GM12878 (cell line): Measurements from ENCODE around the gene FAM187B. TPM values are rescaled to one million over a fixed set of nuclear protein-coding genes. Genes with fewer than 3 reads are reported as not detected.

ENCODE experiments used
- ATAC-seq: fragments of 200-7000 bp; cut with Tn5 transposase; 3 replicates; pipeline ENCODE4 v1.9.1; 2020; ENCODE audit warnings: mild to moderate bottlenecking, moderate library complexity
- BruUV-seq: library from RNA; stranded (reverse); fragments of 400-500 nt; replicated peaks from 2 replicates; lab custom pipeline; 2021; lab: Mats Ljungman, UMichigan
- CTCF ChIA-PET: fragments of 300-600 bp; sonication (Branson Sonifier 250); formaldehyde crosslinking; extraction: SDS; loops from one replicate; lab custom pipeline; 2021; ENCODE audit warnings: inconsistent platforms; lab: Yijun Ruan, JAX
- POLR2A ChIA-PET: fragments of 350-600 bp; formaldehyde crosslinking; extraction: SDS; loops from one replicate; lab custom pipeline; 2021; ENCODE audit warnings: inconsistent platforms; lab: Charles Lee
- RAD21 ChIA-PET: fragments of 300-600 bp; sonication (Branson Sonifier 250); formaldehyde crosslinking; loops from one replicate; lab custom pipeline; 2023; ENCODE audit warnings: antibody characterized with exemption; ENCODE audit not compliant: unreplicated experiment; lab: Charles Lee
- SMC1A ChIA-PET: fragments of 300-600 bp; sonication (Branson Sonifier 250); formaldehyde crosslinking; loops from one replicate; lab custom pipeline; 2023; ENCODE audit not compliant: unreplicated experiment, uncharacterized antibody; lab: Charles Lee
- DNase-seq: peaks from one replicate; pipeline ENCODE4 v3.0.0-alpha.2; 2011; ENCODE audit warnings: low read depth, low spot score
- FAIRE-seq: peaks from 3 replicates; lab custom pipeline; 2011; peaks lifted over from hg19 to GRCh38; lab: Jason Lieb, UNC
- H2AFZ ChIP-seq: 2 replicates; pipeline ENCODE4 v1.6.0; 2011; ENCODE audit warnings: low read depth, low read length, control low read depth; ENCODE audit not compliant: control insufficient read depth
- H3K27ac ChIP-seq: 2 replicates; pipeline ENCODE4 v1.5.1; 2011; ENCODE audit warnings: control low read depth; ENCODE audit not compliant: control insufficient read depth, insufficient read depth
- H3K27me3 ChIP-seq, 2 experiments: replicated peaks in 1 of 2; 2 replicates each; pipeline versions ENCODE4 v1.6.0 to v1.6.1; 2011; ENCODE audit warnings: low read length in 1 of 2; ENCODE audit not compliant: control insufficient read depth in 2 of 2, insufficient read depth in 2 of 2
- H3K36me3 ChIP-seq, 2 experiments: 2 replicates each; pipeline ENCODE4 v1.5.1; 2011; ENCODE audit warnings: low read length in 1 of 2; ENCODE audit not compliant: control insufficient read depth in 2 of 2, insufficient read depth in 2 of 2
- H3K4me1 ChIP-seq: 2 replicates; pipeline ENCODE4 v1.6.1; 2011; ENCODE audit warnings: mild to moderate bottlenecking, low read length, moderate library complexity, mixed read lengths; ENCODE audit not compliant: control insufficient read depth, insufficient read depth
- H3K4me2 ChIP-seq: 2 replicates; pipeline ENCODE4 v1.6.0; 2011; ENCODE audit warnings: control low read depth; ENCODE audit not compliant: control insufficient read depth, insufficient read depth
- H3K4me3 ChIP-seq: fragments of 200-600 bp; sonication (generic); 2 replicates; pipeline ENCODE4 v1.5.1; 2016
- H3K79me2 ChIP-seq: 2 replicates; pipeline ENCODE4 v1.6.0; 2011; ENCODE audit warnings: low read length; ENCODE audit not compliant: control insufficient read depth, insufficient read depth
- H3K9ac ChIP-seq: 2 replicates; pipeline ENCODE4 v1.8.0; 2011; ENCODE audit warnings: low read length, control low read depth, mixed read lengths; ENCODE audit not compliant: control insufficient read depth, insufficient read depth
- H3K9me3 ChIP-seq: replicated peaks from 3 replicates; pipeline ENCODE4 v1.5.1; 2011; ENCODE audit warnings: mild to moderate bottlenecking, low read length; ENCODE audit not compliant: control insufficient read depth, insufficient read depth
- H4K20me1 ChIP-seq: 2 replicates; pipeline ENCODE4 v1.6.0; 2011; ENCODE audit not compliant: control insufficient read depth, insufficient read depth
- FOXK2 ChIP-seq: fragments of 450-650 bp; IDR thresholded peaks from 2 replicates; pipeline ENCODE4 v1.6.1; 2017; ENCODE audit warnings: mild to moderate bottlenecking, moderate library complexity
- JUNB ChIP-seq: IDR thresholded peaks from 2 replicates; pipeline ENCODE4 v1.6.1; 2016; ENCODE audit warnings: antibody characterized with exemption, mild to moderate bottlenecking
- MEF2B ChIP-seq: fragments of 450-650 bp; IDR thresholded peaks from 2 replicates; pipeline ENCODE4 v1.6.1; 2018; ENCODE audit warnings: mild to moderate bottlenecking, moderate library complexity; ENCODE audit not compliant: partially characterized antibody, poor library complexity, severe bottlenecking
- NFIC ChIP-seq: IDR thresholded peaks from 2 replicates; pipeline ENCODE4 v1.6.1; 2012; ENCODE audit warnings: low read depth, mild to moderate bottlenecking, inconsistent platforms, low read length, moderate library complexity
- NFYA ChIP-seq: IDR thresholded peaks from 2 replicates; pipeline ENCODE4 v1.6.1; 2011; ENCODE audit warnings: low read depth, mild to moderate bottlenecking, low read length, improper control_type of control experiment, borderline replicate concordance
- NRF1 ChIP-seq: conservative IDR thresholded peaks from 2 replicates; pipeline ENCODE4 v1.6.1; 2011; ENCODE audit warnings: mild to moderate bottlenecking, low read depth, low read length, improper control_type of control experiment
- PAX5 ChIP-seq: IDR thresholded peaks from 2 replicates; pipeline ENCODE4 v1.6.1; 2011; ENCODE audit warnings: low read depth, low read length, borderline replicate concordance
- RAD51 ChIP-seq: fragments of 450-650 bp; IDR thresholded peaks from 2 replicates; pipeline ENCODE4 v1.6.1; 2016; ENCODE audit warnings: moderate library complexity, mild to moderate bottlenecking, inconsistent platforms
- RB1 ChIP-seq: fragments of 450-650 bp; formaldehyde crosslinking; IDR thresholded peaks from 2 replicates; pipeline ENCODE4 v1.6.1; 2017; ENCODE audit warnings: mild to moderate bottlenecking, borderline replicate concordance
- RUNX3 ChIP-seq: IDR thresholded peaks from 2 replicates; pipeline ENCODE4 v1.6.1; 2012; ENCODE audit warnings: low read length, inconsistent platforms
- SPI1 ChIP-seq: IDR thresholded peaks from 2 replicates; pipeline ENCODE4 v1.6.1; 2011; ENCODE audit warnings: low read depth, mild to moderate bottlenecking, low read length, moderate library complexity, borderline replicate concordance; ENCODE audit not compliant: insufficient read depth
- SUZ12 ChIP-seq: fragments of 200-600 bp; sonication (generic); IDR thresholded peaks from one replicate; pipeline ENCODE4 v1.6.1; 2018; ENCODE audit warnings: antibody characterized with exemption, mild to moderate bottlenecking; ENCODE audit not compliant: unreplicated experiment
- WGBS: methylation state at CpG from one replicate; pipeline ENCODE4 v1.1.6; 2016; ENCODE audit warnings: low lambda C conversion rate; ENCODE audit not compliant: insufficient replicate concordance, insufficient coverage; ENCODE audit errors: missing lambda C conversion rate; 5-methylcytosine and 5-hydroxymethylcytosine counted together
- in situ Hi-C: fragments of 300-500 bp; cut with MboI; formaldehyde crosslinking; loops from 9 replicates; pipeline ENCODE4 v1.14.3; 2018; ENCODE audit warnings: mixed read lengths
- intact Hi-C: fragments of 100-400 bp; cut with micrococcal nuclease; formaldehyde crosslinking; loops from one replicate; pipeline ENCODE4 v1.14.2; 2022; ENCODE audit not compliant: unreplicated experiment
- polyA plus RNA-seq, 11 experiments: library from polyadenylated mRNA; depleted of rRNA in 4 of 11; unstranded in 6 of 11; stranded (reverse) in 5 of 11; fragments of >200 nt; fragmentation: Nextera tagmentation in 4 of 11; fragmentation: Illumina TruSeq in 1 of 11; extraction: Ambion mirVana in 4 of 11; extraction: Trizol in 1 of 11; gene quantifications; 1 replicate in 1 of 11; 2 replicates in 10 of 11; pipeline versions ENCODE4 v1.2.1 to v1.2.3, GENCODE V29; 2011 to 2016; ENCODE audit warnings: inconsistent platforms in 2 of 11, missing spikeins in 2 of 11, low read depth in 1 of 11
- total RNA-seq, 4 experiments: library from RNA; depleted of rRNA in 3 of 4; stranded (reverse); fragments of >200 nt in 3 of 4; fragmentation: Illumina TruSeq in 1 of 4; extraction: Trizol in 1 of 4; gene quantifications; 2 replicates each; pipeline versions ENCODE4 v1.2.1 to v1.2.3, GENCODE V29; 2013 to 2021
- TF ChIP-seq, protein P1 (sequence below): IDR thresholded peaks from 2 replicates; pipeline ENCODE4 v1.6.1; 2011; ENCODE audit warnings: low read depth, mild to moderate bottlenecking, low read length, moderate library complexity, borderline replicate concordance; ENCODE audit errors: extremely low read depth
- TF ChIP-seq, protein P2 (sequence below): fragments of 450-650 bp; IDR thresholded peaks from 2 replicates; pipeline ENCODE4 v1.6.1; 2017; ENCODE audit warnings: low read depth, mild to moderate bottlenecking, moderate library complexity
- TF ChIP-seq, protein P3 (sequence below): IDR thresholded peaks from 2 replicates; pipeline ENCODE4 v1.6.1; 2011; ENCODE audit warnings: low read depth, low read length, improper control_type of control experiment, borderline replicate concordance
- TF ChIP-seq, protein P4 (sequence below): IDR thresholded peaks from 2 replicates; pipeline ENCODE4 v1.6.1; 2012; ENCODE audit warnings: low read depth, low read length, improper control_type of control experiment

FAM187B gene
- total and polyA plus RNA-seq, 10 of the 15 experiments (the other 5 are each of a cell fraction or from before 2014, with no cell fraction given): 0.05 TPM; not detected in 9

DNA sequence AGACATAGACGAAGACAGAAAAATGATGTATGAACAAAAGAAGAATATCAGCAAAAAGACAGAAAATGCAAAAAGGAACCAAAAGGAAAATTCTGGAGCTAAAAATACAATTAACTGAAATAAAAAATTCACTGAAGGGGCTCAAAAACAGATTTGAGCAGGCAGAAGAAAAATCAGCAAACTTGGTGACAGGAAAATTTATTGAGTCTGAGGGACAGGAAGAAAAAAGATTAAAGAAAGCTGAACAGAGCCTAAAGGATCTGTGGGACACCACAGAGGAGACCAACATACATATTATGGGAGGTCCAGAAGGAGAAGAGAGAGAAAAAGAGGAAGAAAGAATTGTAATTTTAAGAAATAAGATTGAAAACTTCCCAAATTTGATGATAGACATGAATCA is 12.9 kb upstream of the FAM187B start (continued):
- TF ChIP-seq SUZ12: no peak
- TF ChIP-seq NFYA: no peak
- TF ChIP-seq, protein P1, sequence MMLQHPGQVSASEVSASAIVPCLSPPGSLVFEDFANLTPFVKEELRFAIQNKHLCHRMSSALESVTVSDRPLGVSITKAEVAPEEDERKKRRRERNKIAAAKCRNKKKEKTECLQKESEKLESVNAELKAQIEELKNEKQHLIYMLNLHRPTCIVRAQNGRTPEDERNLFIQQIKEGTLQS: no peak
- TF ChIP-seq NRF1: no peak
- no peak for TF ChIP-seq RAD51
- TF ChIP-seq FOXK2: no peak
- TF ChIP-seq, protein P2, sequence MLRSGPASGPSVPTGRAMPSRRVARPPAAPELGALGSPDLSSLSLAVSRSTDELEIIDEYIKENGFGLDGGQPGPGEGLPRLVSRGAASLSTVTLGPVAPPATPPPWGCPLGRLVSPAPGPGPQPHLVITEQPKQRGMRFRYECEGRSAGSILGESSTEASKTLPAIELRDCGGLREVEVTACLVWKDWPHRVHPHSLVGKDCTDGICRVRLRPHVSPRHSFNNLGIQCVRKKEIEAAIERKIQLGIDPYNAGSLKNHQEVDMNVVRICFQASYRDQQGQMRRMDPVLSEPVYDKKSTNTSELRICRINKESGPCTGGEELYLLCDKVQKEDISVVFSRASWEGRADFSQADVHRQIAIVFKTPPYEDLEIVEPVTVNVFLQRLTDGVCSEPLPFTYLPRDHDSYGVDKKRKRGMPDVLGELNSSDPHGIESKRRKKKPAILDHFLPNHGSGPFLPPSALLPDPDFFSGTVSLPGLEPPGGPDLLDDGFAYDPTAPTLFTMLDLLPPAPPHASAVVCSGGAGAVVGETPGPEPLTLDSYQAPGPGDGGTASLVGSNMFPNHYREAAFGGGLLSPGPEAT: no peak

DNA sequence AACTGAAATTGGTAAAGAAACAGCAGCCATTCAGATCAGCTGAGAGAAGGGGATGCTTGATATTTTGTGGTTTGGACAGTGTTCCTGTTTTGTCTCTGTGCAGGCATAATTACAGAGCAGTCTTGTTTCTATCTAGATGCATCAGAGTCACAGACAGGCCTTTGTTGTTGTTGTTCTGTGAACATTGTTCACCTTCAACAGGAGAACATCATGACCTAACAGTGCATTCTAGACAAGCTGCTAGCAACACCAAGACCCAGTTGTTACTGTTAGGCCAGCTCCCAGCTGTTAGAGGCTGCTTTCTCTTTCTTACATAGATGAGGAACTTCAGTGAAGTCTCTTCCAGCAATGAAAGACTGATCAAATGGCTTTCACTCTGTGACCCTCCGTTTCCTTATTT is 11.8 kb upstream of the FAM187B start:
- in situ Hi-C loops (no loop called here), intact Hi-C loops (no loop called here)
- H3K27ac ChIP-seq: peak overlapping the region; percentile 33; the same call in 1 of the 2 replicates
- peak; percentile 17 for DNase-seq
- peak overlapping the region; percentile 81 for H3K4me2 ChIP-seq
- peak; percentile 92 for FAIRE-seq
- CTCF ChIA-PET: interaction anchor here (0.7 to 2.4 kb wide), 5 partner anchors 27 to 281 kb away, joined by 3 to 5 read pairs (median 3); no protein-coding TSS in a partner anchor
- no peaks in the 10 kb centered on the region for H3K79me2 ChIP-seq
- peaks cover 7% of the 10 kb centered on the region; the same call in 1 of the 2 replicates for H3K4me1 ChIP-seq
- POLR2A ChIA-PET: interaction anchor here (1.7 kb wide), 1 partner anchor 86 kb away, joined by 5 read pairs; the partner anchor contains the start of gene FXYD5
- no peak overlapping the region for H3K4me3 ChIP-seq
- WGBS: 50% methylated on average over 1 of the region's 1 CpG
- peak overlapping the region; percentile 13 for H3K9ac ChIP-seq
- peak overlapping the region; percentile 62 for H2AFZ ChIP-seq
- H3K36me3 ChIP-seq: no peaks in the 10 kb centered on the region
- H3K9me3 ChIP-seq: peaks cover 5% of the 10 kb centered on the region; the same call in 2 of the 3 replicates
- no peaks in the 10 kb centered on the region for H4K20me1 ChIP-seq
- SMC1A ChIA-PET: interaction anchor here (0.9 to 2.0 kb wide), 7 partner anchors 10 to 37 kb away, joined by 3 to 7 read pairs (median 3); no protein-coding TSS in a partner anchor
- no peaks in the 10 kb centered on the region for H3K27me3 ChIP-seq
- RAD21 ChIA-PET: interaction anchor here (1.0 kb wide), 1 partner anchor 173 kb away, joined by 3 read pairs; no protein-coding TSS in a partner anchor
- BruUV-seq: no TSS peak
- peak; percentile 86 for ATAC-seq
- TF ChIP-seq NFIC (no peak), JUNB (no peak), SPI1 (peak; percentile 48; the same call in 1 of the 2 replicates), RUNX3 (peak; percentile 79), RB1 (no peak), MEF2B (no peak), FOXK2 (no peak), PAX5 (no peak)
- TF ChIP-seq, protein P3, sequence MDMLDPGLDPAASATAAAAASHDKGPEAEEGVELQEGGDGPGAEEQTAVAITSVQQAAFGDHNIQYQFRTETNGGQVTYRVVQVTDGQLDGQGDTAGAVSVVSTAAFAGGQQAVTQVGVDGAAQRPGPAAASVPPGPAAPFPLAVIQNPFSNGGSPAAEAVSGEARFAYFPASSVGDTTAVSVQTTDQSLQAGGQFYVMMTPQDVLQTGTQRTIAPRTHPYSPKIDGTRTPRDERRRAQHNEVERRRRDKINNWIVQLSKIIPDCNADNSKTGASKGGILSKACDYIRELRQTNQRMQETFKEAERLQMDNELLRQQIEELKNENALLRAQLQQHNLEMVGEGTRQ: no peak
- TF ChIP-seq, protein P4, sequence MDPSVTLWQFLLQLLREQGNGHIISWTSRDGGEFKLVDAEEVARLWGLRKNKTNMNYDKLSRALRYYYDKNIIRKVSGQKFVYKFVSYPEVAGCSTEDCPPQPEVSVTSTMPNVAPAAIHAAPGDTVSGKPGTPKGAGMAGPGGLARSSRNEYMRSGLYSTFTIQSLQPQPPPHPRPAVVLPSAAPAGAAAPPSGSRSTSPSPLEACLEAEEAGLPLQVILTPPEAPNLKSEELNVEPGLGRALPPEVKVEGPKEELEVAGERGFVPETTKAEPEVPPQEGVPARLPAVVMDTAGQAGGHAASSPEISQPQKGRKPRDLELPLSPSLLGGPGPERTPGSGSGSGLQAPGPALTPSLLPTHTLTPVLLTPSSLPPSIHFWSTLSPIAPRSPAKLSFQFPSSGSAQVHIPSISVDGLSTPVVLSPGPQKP: no peak
